Esophagus (tissue), 2 donors: ENCODE data around the gene ME3. TPM values are rescaled to one million over a fixed set of nuclear protein-coding genes. Genes with fewer than 3 reads are reported as not detected.
A peak's percentile ranks its signal among the peaks of the same experiment; 100 is the strongest.

ENCODE experiments used
- H3K27ac ChIP-seq, 2 donors: one replicate each; pipeline ENCODE4 v1.5.1; 2013; ENCODE audit warnings: low read depth in 2 of 2, mild to moderate bottlenecking in 2 of 2, inconsistent platforms in 1 of 2, low read length in 1 of 2, moderate library complexity in 1 of 2
- H3K27me3 ChIP-seq, 2 donors: one replicate each; pipeline ENCODE4 v1.6.1; 2013; ENCODE audit warnings: low read length in 2 of 2, control low read depth in 1 of 2, mild to moderate bottlenecking in 1 of 2; ENCODE audit not compliant: insufficient read depth in 2 of 2, control insufficient read depth in 1 of 2
- H3K36me3 ChIP-seq, 2 donors: one replicate each; pipeline ENCODE4 v1.6.1; 2013; ENCODE audit warnings: low read length in 1 of 2; ENCODE audit not compliant: control insufficient read depth in 2 of 2, insufficient read depth in 2 of 2
- H3K4me1 ChIP-seq, 2 donors: one replicate each; pipeline ENCODE4 v1.6.1; 2013; ENCODE audit warnings: low read length in 1 of 2; ENCODE audit not compliant: control insufficient read depth in 2 of 2, insufficient read depth in 2 of 2
- H3K4me3 ChIP-seq, 2 donors: one replicate each; pipeline ENCODE4 v1.5.1; 2013; ENCODE audit warnings: low read length in 2 of 2, mild to moderate bottlenecking in 2 of 2, low read depth in 1 of 2, moderate library complexity in 1 of 2
- H3K9me3 ChIP-seq, 2 donors: one replicate each; pipeline ENCODE4 v1.6.1; 2013; ENCODE audit warnings: mild to moderate bottlenecking in 2 of 2, low read depth in 1 of 2, low read length in 1 of 2, moderate library complexity in 1 of 2; ENCODE audit not compliant: control insufficient read depth in 2 of 2, insufficient read depth in 1 of 2
- WGBS, 2 donors: extraction: QIAGEN DNeasy Blood & Tissue Kit; methylation state at CpG; one replicate each; pipeline ENCODE4 v1.1.7; 2013; 5-methylcytosine and 5-hydroxymethylcytosine counted together
- polyA plus RNA-seq, 2 donors: library from polyadenylated mRNA; stranded (reverse); fragments of 200-250 nt; gene quantifications; one replicate each; pipeline ENCODE4 v1.2.3, GENCODE V29; 2013
- donor health status: healthy with polysubstance abuse.
- donor health status: Bipolar disorder and iron deficiency.

ME3 gene
- polyA plus RNA-seq, 2 donors, result 3.0 to 4.5 TPM

DNA sequence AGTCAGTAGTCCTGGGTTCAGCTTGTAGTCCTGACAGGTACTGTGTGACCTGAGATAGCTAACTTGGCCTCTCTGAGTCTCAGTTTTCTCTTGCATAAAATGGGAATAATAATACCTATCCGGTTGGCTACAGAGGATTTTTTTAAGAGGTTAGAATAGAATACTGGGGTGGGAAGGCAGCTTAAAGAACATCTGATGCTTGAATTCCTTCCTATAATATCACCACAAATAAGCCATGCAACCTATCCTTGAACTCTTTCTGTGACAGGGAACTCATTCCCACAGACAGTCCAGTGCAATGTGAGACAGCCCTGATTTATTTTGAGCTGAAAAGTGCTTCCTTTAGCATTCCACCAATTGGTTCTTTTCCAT, 187.6 kb downstream of the ME3 start:
- 79 to 88% methylated on average over 1 of the region's 1 CpG for WGBS, 2 donors
- H3K4me3 ChIP-seq, result no peak overlapping the region
- peaks cover 0 to 6% of the 10 kb centered on the region in 2 donors for H3K4me1 ChIP-seq
- H3K27me3 ChIP-seq, result no peaks in the 10 kb centered on the region
- no peaks in the 10 kb centered on the region for H3K36me3 ChIP-seq
- peak overlapping the region in 1 of 2 donors; percentile 43 for H3K27ac ChIP-seq
- H3K9me3 ChIP-seq, result no peaks in the 10 kb centered on the region

DNA sequence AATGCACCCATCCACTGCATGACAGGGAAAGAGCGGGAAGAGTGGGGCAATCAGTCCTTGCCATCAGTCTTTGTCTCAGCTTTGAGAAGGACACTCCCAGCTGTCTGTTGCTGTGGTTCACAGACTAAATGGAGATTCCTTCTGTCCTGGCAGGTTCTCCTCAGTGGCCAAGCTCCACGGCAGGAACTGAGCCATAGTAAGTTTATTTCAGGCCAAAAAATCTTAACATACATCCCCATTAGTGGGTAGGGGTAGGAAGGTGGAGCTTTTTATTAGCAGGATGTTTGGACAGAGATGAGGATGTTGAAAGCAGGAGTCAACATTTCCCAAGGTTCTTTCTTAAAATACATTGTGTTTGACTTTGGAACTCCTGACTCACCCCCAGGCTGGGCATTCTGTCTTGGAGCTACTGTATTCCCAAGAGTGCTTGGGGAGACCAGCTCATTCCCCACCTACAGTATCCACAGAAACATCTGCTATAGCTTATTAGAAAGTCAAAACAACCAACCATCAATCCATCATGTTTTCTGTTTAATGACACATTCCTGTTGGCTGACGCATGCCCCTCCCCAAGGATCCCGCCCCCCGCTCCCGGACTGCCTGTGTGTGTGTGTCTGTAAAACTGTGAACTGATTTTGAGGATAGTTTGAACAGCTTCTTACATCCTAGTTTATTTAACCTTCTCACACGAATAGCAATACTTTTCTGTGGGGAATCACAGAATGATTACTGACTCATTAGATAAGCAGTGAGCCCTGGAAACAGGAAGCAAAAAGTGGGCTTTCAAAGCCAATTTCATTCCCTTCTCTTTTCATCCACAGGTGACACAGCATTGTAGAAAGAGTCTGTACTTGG, 188.2 kb downstream of the ME3 start:
- Histone ChIP-seq H3K4me3 (no peak overlapping the region), H3K9me3 (no peaks in the 10 kb centered on the region), H3K27ac (peak overlapping the region; percentile 38 to 43), H3K36me3 (no peaks in the 10 kb centered on the region), H3K4me1 (peaks cover 0 to 6% of the 10 kb centered on the region in 2 donors), H3K27me3 (no peaks in the 10 kb centered on the region)
- WGBS, 2 donors, result 37 to 46% methylated on average over 7 of the region's 7 CpGs

DNA sequence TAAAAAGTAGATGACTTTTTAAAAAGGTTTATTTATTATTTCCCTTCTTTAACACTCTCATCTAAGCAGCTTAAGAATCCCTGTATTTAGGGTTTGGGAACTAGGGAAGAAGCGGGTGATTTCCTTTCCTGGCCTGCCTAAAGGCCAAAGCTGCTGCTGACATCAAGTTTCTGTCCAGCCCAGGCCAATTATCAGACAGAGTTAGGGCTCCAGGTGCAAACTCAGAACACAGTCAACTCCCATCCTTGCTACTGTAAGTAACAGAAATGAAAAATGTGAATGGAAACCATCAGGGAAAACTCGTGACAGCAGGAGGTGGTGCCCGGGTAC, 188.8 kb downstream of the ME3 start:
- WGBS, 2 donors, result 73 to 76% methylated on average over 3 of the region's 3 CpGs
- Histone ChIP-seq H3K27me3 (no peaks in the 10 kb centered on the region), H3K4me3 (no peak overlapping the region), H3K36me3 (no peaks in the 10 kb centered on the region), H3K4me1 (peaks cover 0 to 6% of the 10 kb centered on the region in 2 donors), H3K9me3 (no peaks in the 10 kb centered on the region), H3K27ac (peak overlapping the region in 1 of 2 donors; percentile 38)

DNA sequence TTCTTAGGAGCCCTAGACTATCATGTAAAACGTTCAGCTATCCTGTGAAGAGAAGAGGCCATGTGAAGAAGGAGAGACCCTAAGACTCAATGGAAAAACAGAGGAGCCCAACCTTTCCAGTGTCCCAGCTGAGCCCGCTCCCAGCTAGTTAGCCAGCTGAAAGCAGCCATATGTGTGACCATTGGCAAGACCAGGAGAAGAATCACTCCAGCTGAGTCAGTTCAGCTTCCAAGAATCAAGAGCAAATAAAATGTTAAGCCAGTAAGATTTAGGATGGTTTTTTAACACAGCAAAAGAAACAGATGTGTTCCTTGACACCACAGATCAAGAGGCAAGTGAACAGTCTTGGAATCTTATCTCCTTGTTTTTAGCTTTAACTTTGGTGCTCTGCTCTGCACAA, 189.7 kb downstream of the ME3 start:
- H3K4me3 ChIP-seq, result no peak overlapping the region
- H3K27ac ChIP-seq, result no peak overlapping the region
- peaks cover 0 to 6% of the 10 kb centered on the region in 2 donors for H3K4me1 ChIP-seq
- H3K27me3 ChIP-seq, result no peaks in the 10 kb centered on the region
- H3K9me3 ChIP-seq, result no peaks in the 10 kb centered on the region
- H3K36me3 ChIP-seq, result no peaks in the 10 kb centered on the region
- 75 to 78% methylated on average over 2 of the region's 2 CpGs for WGBS, 2 donors

DNA sequence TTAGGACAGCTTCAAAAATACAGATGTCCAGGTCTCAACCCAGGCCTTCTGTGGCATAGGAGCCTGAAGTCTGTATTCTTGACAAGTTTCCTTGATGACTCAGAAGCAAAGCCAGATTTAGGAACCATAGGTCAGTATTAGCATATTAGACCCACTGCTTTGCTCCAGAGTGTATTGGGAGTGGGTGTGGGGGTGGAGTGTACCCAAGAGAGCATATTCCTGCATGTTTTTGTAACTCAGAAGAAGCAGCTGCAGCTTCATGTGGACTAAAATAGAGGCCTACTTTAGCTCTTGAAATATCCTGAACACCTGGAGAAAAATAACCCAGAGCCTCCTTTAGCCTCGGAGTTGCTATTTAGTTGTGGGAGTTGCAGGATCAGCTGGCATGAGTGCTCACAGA, 191.0 kb downstream of the ME3 start:
- H3K9me3 ChIP-seq, result no peaks in the 10 kb centered on the region
- peaks cover 0 to 3% of the 10 kb centered on the region in 2 donors for H3K4me1 ChIP-seq
- WGBS, 2 donors, result 87 to 93% methylated on average over 1 of the region's 1 CpG
- no peaks in the 10 kb centered on the region for H3K36me3 ChIP-seq
- no peak overlapping the region for H3K27ac ChIP-seq
- H3K4me3 ChIP-seq, result no peak overlapping the region
- no peaks in the 10 kb centered on the region for H3K27me3 ChIP-seq

DNA sequence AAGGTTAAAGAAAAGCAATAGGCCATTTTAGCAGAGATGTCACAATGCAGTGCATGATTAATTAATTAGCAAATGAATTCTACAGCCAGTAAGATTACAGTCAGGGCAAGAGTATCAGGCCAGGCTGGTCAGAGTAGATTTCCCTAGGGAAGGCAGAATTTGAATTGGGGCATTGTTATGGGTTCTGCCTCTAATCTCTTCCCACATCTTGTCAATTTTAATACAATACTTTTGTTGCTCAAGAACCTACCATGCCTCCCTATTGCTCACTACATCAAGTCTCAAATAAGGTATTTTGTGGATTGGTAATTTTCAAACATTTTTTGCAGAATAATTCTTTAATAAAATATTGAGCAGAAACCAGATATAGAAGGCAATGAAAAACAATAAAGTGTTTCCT, 194.1 kb downstream of the ME3 start:
- no peak overlapping the region for H3K4me3 ChIP-seq
- no peak overlapping the region for H3K27ac ChIP-seq
- H3K27me3 ChIP-seq, result no peaks in the 10 kb centered on the region
- peaks cover 0 to 3% of the 10 kb centered on the region in 2 donors for H3K4me1 ChIP-seq
- no peaks in the 10 kb centered on the region for H3K9me3 ChIP-seq
- H3K36me3 ChIP-seq, result no peaks in the 10 kb centered on the region

DNA sequence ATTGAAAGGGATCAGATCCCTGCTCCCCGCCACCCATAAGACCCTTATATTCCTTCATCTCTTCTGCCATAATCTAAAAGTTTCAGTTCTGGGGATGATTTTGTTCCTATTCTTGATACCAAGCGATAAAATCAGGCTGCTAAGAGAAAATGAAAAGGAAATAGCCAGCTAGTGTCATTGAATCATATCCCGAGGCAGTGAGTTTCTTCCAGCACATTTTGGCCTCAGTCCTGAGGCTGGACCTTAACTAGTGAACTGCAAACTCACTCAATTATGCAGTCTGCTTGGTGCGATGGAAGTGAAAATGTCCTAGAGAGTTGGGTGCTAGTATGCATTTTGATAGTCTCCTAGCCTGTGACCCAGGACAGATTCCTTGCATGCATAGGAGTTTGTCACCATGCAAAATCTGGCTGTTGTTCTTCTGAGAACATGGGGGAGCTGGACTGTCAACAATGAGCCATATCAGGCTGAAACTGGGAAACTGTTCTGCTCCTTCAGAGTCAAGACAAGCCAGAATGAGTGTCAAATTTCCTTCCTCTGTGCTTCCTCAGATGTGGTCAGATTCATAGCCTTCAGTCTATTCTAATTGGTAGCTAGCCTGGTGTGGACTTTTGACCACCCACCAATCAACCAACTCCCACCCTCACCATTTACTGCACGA, 194.8 kb downstream of the ME3 start:
- H3K4me1 ChIP-seq, result peaks cover 0 to 3% of the 10 kb centered on the region in 2 donors
- H3K9me3 ChIP-seq, result no peaks in the 10 kb centered on the region
- H3K27ac ChIP-seq, result no peak overlapping the region
- no peaks in the 10 kb centered on the region for H3K27me3 ChIP-seq
- H3K4me3 ChIP-seq, result no peak overlapping the region
- WGBS, 2 donors, result 67 to 73% methylated on average over 5 of the region's 5 CpGs
- no peaks in the 10 kb centered on the region for H3K36me3 ChIP-seq

DNA sequence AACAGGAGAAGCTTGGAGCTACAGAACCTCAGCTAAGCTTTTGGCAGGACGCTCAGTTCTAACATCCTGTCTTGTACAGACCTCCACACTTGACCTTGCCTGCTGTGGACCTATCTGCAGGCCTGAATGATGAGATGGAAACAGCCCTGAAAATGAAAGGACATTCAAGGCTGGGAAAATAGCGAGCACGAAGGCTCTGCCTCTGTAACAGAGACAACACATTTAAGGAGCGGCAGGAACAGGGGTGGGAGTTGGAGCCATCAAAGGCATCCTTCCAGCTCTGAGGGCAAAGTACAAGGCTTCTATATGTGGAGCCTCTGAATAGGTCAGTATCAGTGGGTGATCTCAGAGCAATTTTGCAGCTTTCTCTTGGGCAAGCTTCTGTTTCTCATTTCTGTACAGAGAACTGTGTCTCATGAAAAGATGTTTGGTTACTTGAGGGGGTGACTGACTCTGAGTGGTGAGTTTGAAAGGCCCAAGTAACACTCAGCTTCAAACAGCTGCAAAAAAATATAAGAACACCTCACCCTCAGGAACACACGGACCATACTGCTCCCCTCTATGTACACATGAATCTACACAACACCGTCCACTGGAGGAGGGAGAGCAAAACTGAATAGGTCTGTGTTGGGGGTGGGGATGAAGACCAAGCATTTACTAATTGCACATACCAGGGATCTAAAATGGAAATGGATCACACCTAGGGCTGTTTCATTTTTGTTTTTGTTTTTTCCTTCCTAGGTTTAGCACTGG, 196.1 kb downstream of the ME3 start:
- peaks cover 0 to 3% of the 10 kb centered on the region in 2 donors for H3K4me1 ChIP-seq

DNA sequence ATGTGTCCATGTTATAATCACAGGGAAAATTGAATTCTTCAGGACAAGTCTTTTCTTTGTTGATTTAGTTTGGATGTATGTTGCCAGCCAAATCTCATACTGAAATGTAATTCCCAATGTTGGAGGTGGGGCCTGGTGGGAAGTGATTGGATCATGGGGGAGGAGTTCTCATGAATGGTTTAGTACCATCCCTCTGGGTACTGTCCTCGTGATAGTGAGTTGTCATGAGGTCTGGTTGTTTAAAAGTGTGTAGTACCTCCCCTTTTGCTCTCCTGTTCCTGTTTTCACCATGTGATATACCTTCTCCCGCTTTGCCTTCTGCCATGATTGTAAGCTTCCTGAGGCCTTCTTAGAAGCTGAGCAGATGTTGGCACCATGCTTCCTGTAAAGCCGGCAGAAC, 197.4 kb downstream of the ME3 start:
- Histone ChIP-seq H3K4me1 (no peaks in the 10 kb centered on the region), H3K27ac (no peak overlapping the region), H3K27me3 (no peaks in the 10 kb centered on the region), H3K36me3 (no peaks in the 10 kb centered on the region), H3K4me3 (no peak overlapping the region), H3K9me3 (no peaks in the 10 kb centered on the region)
- 90 to 92% methylated on average over 3 of the region's 3 CpGs for WGBS, 2 donors

More for the DNA sequence above, 196.1 kb downstream of the ME3 start:
- no peak overlapping the region for H3K4me3 ChIP-seq
- WGBS, 2 donors, result 75 to 81% methylated on average over 6 of the region's 6 CpGs
- H3K9me3 ChIP-seq, result no peaks in the 10 kb centered on the region
- H3K27ac ChIP-seq, result peak overlapping the region; percentile 12 to 15
- H3K27me3 ChIP-seq, result no peaks in the 10 kb centered on the region
- no peaks in the 10 kb centered on the region for H3K36me3 ChIP-seq
